A549 (cell line): ENCODE data around the gene ROBO1. TPM values are rescaled to one million over a fixed set of nuclear protein-coding genes. Genes with fewer than 3 reads are reported as not detected.

ENCODE experiments used
- ATAC-seq, 2 experiments: fragments of 200-7000 bp in 1 of 2; fragments of >200 bp in 1 of 2; cut with Nextera tagmentation in 1 of 2; cut with Tn5 transposase in 1 of 2; 3 replicates each; pipeline versions ENCODE4 v1.8.0 to v1.9.1; 2018 to 2020; ENCODE audit warnings: mild to moderate bottlenecking in 1 of 2, moderate library complexity in 1 of 2
- CTCF ChIA-PET: fragments of 300-600 bp; sonication (Branson Sonifier 250); formaldehyde crosslinking; extraction: SDS; loops from one replicate; lab custom pipeline; 2021; ENCODE audit warnings: antibody characterized with exemption, inconsistent platforms; lab: Yijun Ruan, JAX
- POLR2A ChIA-PET: fragments of 350-600 bp; formaldehyde crosslinking; extraction: SDS; loops from one replicate; lab custom pipeline; 2021; ENCODE audit warnings: antibody characterized with exemption, inconsistent platforms; lab: Yijun Ruan, JAX
- DNase-seq, 2 experiments: peaks; one replicate each; pipeline versions ENCODE4 v3.0.0 to v3.0.0-alpha.2; 2011 to 2016; ENCODE audit warnings: low read depth in 1 of 2, low spot score in 1 of 2
- FAIRE-seq: peaks from 2 replicates; lab custom pipeline; 2011; peaks lifted over from hg19 to GRCh38; lab: Jason Lieb, UNC
- H3K27ac ChIP-seq, 2 experiments: fragments of >200 bp; sonication (Bioruptor Twin); formaldehyde crosslinking; 3 replicates each; pipeline ENCODE4 v1.5.1; 2016 to 2017
- H3K4me1 ChIP-seq: fragments of >200 bp; sonication (Bioruptor Twin); formaldehyde crosslinking; 3 replicates; pipeline ENCODE4 v1.6.1; 2016
- H3K4me2 ChIP-seq: fragments of >200 bp; sonication (Bioruptor Twin); formaldehyde crosslinking; 3 replicates; pipeline ENCODE4 v1.6.1; 2016
- H3K4me3 ChIP-seq: fragments of >200 bp; sonication (Bioruptor Twin); formaldehyde crosslinking; 3 replicates; pipeline ENCODE4 v1.5.1; 2016
- H3K9me3 ChIP-seq: fragments of >200 bp; sonication (Bioruptor Twin); formaldehyde crosslinking; 3 replicates; pipeline ENCODE4 v1.6.1; 2016
- BHLHE40 ChIP-seq: IDR thresholded peaks from 2 replicates; pipeline ENCODE4 v1.6.1; 2012; ENCODE audit warnings: low read depth, low read length, inconsistent platforms
- CEBPB ChIP-seq, 2 experiments: fragments of >200 bp in 1 of 2; sonication (Bioruptor Twin) in 1 of 2; formaldehyde crosslinking in 1 of 2; IDR thresholded peaks; 2 replicates each; pipeline ENCODE4 v1.6.1; 2012 to 2016
- HDAC2 ChIP-seq: fragments of 200-600 bp; sonication (generic); IDR thresholded peaks from 2 replicates; pipeline ENCODE4 v1.6.1; 2016
- HOXB13 ChIP-seq: fragments of 250-450 bp; sonication (Bioruptor Pico); IDR thresholded peaks from 2 replicates; pipeline ENCODE4 v1.5.0; 2020; ENCODE audit warnings: low read depth, mild to moderate bottlenecking, moderate library complexity
- HOXB5 ChIP-seq: fragments of 250-450 bp; sonication (Bioruptor Pico); IDR thresholded peaks from 2 replicates; pipeline ENCODE4 v1.5.0; 2020; ENCODE audit warnings: mild to moderate bottlenecking, moderate library complexity
- JUNB ChIP-seq: fragments of >200 bp; sonication (Bioruptor Twin); formaldehyde crosslinking; IDR thresholded peaks from 2 replicates; pipeline ENCODE4 v1.6.1; 2016
- KDM5A ChIP-seq: fragments of 200-600 bp; sonication (generic); IDR thresholded peaks from 2 replicates; pipeline ENCODE4 v1.6.1; 2016; ENCODE audit warnings: antibody characterized with exemption, mild to moderate bottlenecking
- MAFK ChIP-seq: fragments of 450-650 bp; IDR thresholded peaks from 2 replicates; pipeline ENCODE4 v1.6.1; 2014; ENCODE audit not compliant: partially characterized antibody
- RARB ChIP-seq: fragments of 250-450 bp; sonication (Bioruptor Pico); IDR thresholded peaks from 2 replicates; pipeline ENCODE4 v1.8.0; 2021; ENCODE audit warnings: mild to moderate bottlenecking, moderate library complexity
- RCOR1 ChIP-seq: fragments of 150-350 bp; IDR thresholded peaks from 2 replicates; pipeline ENCODE4 v1.6.1; 2014; ENCODE audit warnings: antibody characterized with exemption, low read length, low read depth
- RFX5 ChIP-seq: fragments of 450-650 bp; IDR thresholded peaks from 2 replicates; pipeline ENCODE4 v1.7.1; 2014; ENCODE audit warnings: antibody characterized with exemption, mild to moderate bottlenecking, moderate library complexity
- TFCP2L1 ChIP-seq: fragments of 250-450 bp; sonication (Bioruptor Pico); IDR thresholded peaks from 2 replicates; pipeline ENCODE4 v1.5.0; 2021; ENCODE audit warnings: mild to moderate bottlenecking
- ZC3H11A ChIP-seq: fragments of 450-650 bp; IDR thresholded peaks from 2 replicates; pipeline ENCODE4 v1.6.1; 2014; ENCODE audit warnings: antibody characterized with exemption, mild to moderate bottlenecking
- ZSCAN20 ChIP-seq: fragments of 250-450 bp; sonication (Bioruptor Pico); IDR thresholded peaks from 2 replicates; pipeline ENCODE4 v1.8.0; 2022; ENCODE audit warnings: mild to moderate bottlenecking, moderate library complexity
- WGBS: methylation state at CpG from one replicate; pipeline ENCODE4 v1.1.6; 2017; ENCODE audit errors: missing lambda C conversion rate; 5-methylcytosine and 5-hydroxymethylcytosine counted together
- polyA plus RNA-seq, 4 experiments: library from polyadenylated mRNA; depleted of rRNA in 3 of 4; stranded (reverse); fragments of >200 nt; fragmentation: RNase III in 1 of 4; extraction: RNeasy Plus Mini Kit Qiagen cat#74134 plus additional on column Dnase treatment in 1 of 4; gene quantifications; 2 replicates in 3 of 4; 3 replicates in 1 of 4; pipeline ENCODE4 v1.2.3, GENCODE V29; 2011 to 2017
- TF ChIP-seq, protein P1 (sequence below): fragments of 200-600 bp; sonication (generic); IDR thresholded peaks from 2 replicates; pipeline ENCODE4 v1.6.1; 2016; ENCODE audit warnings: antibody characterized with exemption, mild to moderate bottlenecking, moderate library complexity
- TF ChIP-seq, protein P2 (sequence below): fragments of >200 bp; sonication (Bioruptor Twin); formaldehyde crosslinking; IDR thresholded peaks from 3 replicates; pipeline ENCODE4 v1.6.1; 2016
- TF ChIP-seq, protein P3 (sequence below): fragments of 450-650 bp; IDR thresholded peaks from 2 replicates; pipeline ENCODE4 v1.6.1; 2014; ENCODE audit warnings: antibody characterized with exemption
- TF ChIP-seq, protein P4 (sequence below): IDR thresholded peaks from 2 replicates; pipeline ENCODE4 v1.6.1; 2012; ENCODE audit warnings: low read depth, borderline replicate concordance

Gene ROBO1
- polyA plus RNA-seq, 2 of the 4 experiments (the other 2 are of a cell fraction), result 25.3 to 35.6 TPM

DNA sequence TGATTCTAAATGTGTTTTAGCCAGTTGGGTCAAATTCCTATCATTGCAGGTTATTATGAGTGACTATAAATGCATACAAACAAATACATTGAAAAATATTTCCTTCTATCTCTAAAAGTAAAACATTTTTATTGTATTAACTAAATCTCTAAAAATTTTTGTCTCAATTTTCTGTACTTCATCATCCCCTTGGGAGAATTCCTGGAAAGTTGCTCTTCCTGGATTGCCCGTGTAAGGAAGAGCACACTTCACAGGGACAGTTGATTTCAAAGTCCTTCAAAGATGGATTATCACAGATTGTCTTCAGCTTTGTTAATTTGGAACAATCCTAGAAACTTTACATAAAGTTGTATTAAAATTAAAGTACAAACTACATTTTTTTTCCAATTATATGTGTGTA is 595.6 kb downstream of the ROBO1 start:
- POLR2A ChIA-PET, result no interaction called here
- H3K4me2 ChIP-seq, result no peak overlapping the region
- TF ChIP-seq, protein P1, sequence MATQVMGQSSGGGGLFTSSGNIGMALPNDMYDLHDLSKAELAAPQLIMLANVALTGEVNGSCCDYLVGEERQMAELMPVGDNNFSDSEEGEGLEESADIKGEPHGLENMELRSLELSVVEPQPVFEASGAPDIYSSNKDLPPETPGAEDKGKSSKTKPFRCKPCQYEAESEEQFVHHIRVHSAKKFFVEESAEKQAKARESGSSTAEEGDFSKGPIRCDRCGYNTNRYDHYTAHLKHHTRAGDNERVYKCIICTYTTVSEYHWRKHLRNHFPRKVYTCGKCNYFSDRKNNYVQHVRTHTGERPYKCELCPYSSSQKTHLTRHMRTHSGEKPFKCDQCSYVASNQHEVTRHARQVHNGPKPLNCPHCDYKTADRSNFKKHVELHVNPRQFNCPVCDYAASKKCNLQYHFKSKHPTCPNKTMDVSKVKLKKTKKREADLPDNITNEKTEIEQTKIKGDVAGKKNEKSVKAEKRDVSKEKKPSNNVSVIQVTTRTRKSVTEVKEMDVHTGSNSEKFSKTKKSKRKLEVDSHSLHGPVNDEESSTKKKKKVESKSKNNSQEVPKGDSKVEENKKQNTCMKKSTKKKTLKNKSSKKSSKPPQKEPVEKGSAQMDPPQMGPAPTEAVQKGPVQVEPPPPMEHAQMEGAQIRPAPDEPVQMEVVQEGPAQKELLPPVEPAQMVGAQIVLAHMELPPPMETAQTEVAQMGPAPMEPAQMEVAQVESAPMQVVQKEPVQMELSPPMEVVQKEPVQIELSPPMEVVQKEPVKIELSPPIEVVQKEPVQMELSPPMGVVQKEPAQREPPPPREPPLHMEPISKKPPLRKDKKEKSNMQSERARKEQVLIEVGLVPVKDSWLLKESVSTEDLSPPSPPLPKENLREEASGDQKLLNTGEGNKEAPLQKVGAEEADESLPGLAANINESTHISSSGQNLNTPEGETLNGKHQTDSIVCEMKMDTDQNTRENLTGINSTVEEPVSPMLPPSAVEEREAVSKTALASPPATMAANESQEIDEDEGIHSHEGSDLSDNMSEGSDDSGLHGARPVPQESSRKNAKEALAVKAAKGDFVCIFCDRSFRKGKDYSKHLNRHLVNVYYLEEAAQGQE, result no peak
- TF ChIP-seq RARB (CRISPR knock-in tag) (no peak), HOXB5 (no peak), TFCP2L1 (CRISPR knock-in tag) (no peak), RCOR1 (no peak), ZC3H11A (no peak), HOXB13 (CRISPR knock-in tag) (no peak), HDAC2 (no peak), ZSCAN20 (CRISPR knock-in tag) (no peak), BHLHE40 (no peak), KDM5A (no peak), JUNB (no peak), RFX5 (no peak)
- TF ChIP-seq, protein P2, sequence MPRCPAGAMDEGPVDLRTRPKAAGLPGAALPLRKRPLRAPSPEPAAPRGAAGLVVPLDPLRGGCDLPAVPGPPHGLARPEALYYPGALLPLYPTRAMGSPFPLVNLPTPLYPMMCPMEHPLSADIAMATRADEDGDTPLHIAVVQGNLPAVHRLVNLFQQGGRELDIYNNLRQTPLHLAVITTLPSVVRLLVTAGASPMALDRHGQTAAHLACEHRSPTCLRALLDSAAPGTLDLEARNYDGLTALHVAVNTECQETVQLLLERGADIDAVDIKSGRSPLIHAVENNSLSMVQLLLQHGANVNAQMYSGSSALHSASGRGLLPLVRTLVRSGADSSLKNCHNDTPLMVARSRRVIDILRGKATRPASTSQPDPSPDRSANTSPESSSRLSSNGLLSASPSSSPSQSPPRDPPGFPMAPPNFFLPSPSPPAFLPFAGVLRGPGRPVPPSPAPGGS, result no peak
- TF ChIP-seq, protein P3, sequence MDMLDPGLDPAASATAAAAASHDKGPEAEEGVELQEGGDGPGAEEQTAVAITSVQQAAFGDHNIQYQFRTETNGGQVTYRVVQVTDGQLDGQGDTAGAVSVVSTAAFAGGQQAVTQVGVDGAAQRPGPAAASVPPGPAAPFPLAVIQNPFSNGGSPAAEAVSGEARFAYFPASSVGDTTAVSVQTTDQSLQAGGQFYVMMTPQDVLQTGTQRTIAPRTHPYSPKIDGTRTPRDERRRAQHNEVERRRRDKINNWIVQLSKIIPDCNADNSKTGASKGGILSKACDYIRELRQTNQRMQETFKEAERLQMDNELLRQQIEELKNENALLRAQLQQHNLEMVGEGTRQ, result no peak
- TF ChIP-seq, protein P4, sequence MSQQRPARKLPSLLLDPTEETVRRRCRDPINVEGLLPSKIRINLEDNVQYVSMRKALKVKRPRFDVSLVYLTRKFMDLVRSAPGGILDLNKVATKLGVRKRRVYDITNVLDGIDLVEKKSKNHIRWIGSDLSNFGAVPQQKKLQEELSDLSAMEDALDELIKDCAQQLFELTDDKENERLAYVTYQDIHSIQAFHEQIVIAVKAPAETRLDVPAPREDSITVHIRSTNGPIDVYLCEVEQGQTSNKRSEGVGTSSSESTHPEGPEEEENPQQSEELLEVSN, result no peak
- TF ChIP-seq, all 56 proteins: peak for 0
- FAIRE-seq, result no peak
- H3K9me3 ChIP-seq, result no peaks in the 10 kb centered on the region
- 0% methylated on average over 1 of the region's 1 CpG for WGBS
- CTCF ChIA-PET, result no interaction called here
- H3K4me1 ChIP-seq, result no peaks in the 10 kb centered on the region
- no peak overlapping the region for H3K27ac ChIP-seq
- H3K4me3 ChIP-seq, result no peak overlapping the region
- ATAC-seq, result no peak
- no peak for DNase-seq

DNA sequence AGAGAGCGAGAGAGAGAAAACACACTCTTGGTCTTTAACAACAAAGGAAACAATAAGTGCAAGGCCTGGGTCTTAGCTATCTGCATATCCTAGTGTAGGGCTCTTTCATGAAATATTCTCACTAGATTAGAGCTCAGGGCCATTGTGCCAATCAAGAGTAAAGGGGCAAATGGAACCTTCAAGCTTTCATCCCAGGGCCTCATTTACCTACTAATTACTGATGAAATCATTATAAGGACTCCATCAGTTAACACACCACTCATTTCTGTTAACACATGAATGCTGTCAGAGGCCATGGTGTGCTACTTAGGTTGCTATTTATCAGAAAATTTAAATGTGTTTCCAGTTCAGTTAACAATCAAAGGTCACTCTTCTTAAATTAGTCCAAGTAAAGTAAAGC is 597.8 kb downstream of the ROBO1 start:
- Histone ChIP-seq H3K27ac (no peak overlapping the region), H3K4me2 (no peak overlapping the region), H3K4me3 (no peak overlapping the region), H3K9me3 (no peaks in the 10 kb centered on the region), H3K4me1 (no peaks in the 10 kb centered on the region)
- DNase-seq (no peak), ATAC-seq (no peak), FAIRE-seq (no peak)
- ChIA-PET POLR2A (no interaction called here), CTCF (no interaction called here)
- WGBS, result 29% methylated on average over 1 of the region's 1 CpG
- TF ChIP-seq TFCP2L1 (CRISPR knock-in tag), result no peak
- TF ChIP-seq MAFK, result no peak
- TF ChIP-seq RFX5, result no peak

DNA sequence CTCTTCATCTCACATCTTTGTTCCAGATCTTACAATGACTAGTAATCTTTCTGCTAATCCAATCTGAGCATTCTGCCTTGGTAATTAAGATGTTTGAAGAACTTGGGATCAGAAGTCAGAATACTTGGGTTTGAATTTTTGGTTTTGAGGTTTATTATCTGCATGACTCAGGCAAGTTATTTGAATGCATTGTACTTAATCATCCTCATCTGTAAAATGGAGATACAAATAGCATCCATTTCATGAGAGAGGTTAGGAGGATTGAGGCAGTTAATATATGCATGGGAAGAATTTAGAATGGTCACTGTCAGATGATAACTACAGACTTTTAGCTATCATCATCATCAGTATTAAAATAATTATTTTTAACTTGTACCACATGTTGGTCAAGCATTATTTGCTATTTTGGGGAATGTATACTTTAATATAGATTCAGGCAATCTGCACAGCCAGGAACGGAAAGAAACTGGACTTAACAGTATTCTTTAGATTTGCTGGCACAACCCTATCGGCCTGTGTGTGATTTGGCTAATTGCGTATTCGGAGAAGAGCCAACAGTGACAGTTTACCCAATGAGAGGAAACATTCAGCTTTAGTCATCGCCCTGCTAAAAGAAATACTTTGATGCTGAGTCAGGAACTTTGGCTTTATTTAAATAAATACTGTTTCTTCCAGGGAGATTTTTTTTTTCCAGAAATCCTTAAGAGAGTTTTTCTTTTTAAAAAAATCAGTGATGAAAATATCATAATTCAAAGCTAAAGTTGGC is 600.0 kb downstream of the ROBO1 start:
- DNase-seq, result peak in 1 of 2 experiments; percentile 6
- no peaks in the 10 kb centered on the region for H3K9me3 ChIP-seq
- H3K4me1 ChIP-seq, result no peaks in the 10 kb centered on the region
- 17% methylated on average over 5 of the region's 5 CpGs for WGBS
- no peak for ATAC-seq
- H3K4me2 ChIP-seq, result no peak overlapping the region
- POLR2A ChIA-PET, result no interaction called here
- no peak overlapping the region for H3K4me3 ChIP-seq
- TF ChIP-seq MAFK, result peak; percentile 41
- no peak for TF ChIP-seq CEBPB (IDR thresholded peaks at IDR 0.05)
- no peak overlapping the region for H3K27ac ChIP-seq
- CTCF ChIA-PET, result no interaction called here
- no peak for FAIRE-seq
